Gastrocnemius medialis (tissue), 4 donors: ENCODE data around the gene RCAN2.

ENCODE experiments used
- POLR2A ChIP-seq, 2 donors: fragments of 450-650 bp; IDR thresholded peaks; one replicate each; pipeline ENCODE4 v1.6.1; 2017; ENCODE audit warnings: antibody characterized with exemption in 2 of 2, mild to moderate bottlenecking in 2 of 2, moderate library complexity in 2 of 2
- TF ChIP-seq, protein P1 (sequence below), 5 experiments: fragments of 450-650 bp in 3 of 5; fragments of 200-600 bp in 2 of 5; sonication (generic) in 2 of 5; IDR thresholded peaks in 4 of 5; conservative IDR thresholded peaks in 1 of 5; 1 replicate in 4 of 5; 2 replicates in 1 of 5; pipeline ENCODE4 v1.5.1; 2016 to 2019; ENCODE audit warnings: antibody characterized with exemption in 5 of 5, mild to moderate bottlenecking in 3 of 5, moderate library complexity in 3 of 5

DNA sequence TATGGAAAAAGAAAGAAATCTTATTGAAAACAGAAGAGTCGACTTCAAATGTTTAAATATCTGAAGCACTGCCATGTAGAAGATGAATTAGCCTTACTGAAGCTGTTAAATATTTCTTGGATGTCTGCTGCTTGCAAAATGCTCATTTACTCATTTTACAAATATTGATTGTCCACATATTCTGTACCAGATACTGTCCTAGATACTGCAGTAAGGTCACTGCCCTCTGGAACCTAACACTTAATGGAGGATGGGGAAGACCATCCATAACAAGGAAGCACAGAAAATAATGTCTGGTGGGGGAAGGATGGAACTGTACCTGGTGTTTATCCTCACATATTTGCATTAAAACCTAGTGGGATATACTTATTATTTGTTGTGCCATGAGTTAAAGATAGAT is 99.0 kb downstream of the RCAN2 start:
- TF ChIP-seq, protein P1, sequence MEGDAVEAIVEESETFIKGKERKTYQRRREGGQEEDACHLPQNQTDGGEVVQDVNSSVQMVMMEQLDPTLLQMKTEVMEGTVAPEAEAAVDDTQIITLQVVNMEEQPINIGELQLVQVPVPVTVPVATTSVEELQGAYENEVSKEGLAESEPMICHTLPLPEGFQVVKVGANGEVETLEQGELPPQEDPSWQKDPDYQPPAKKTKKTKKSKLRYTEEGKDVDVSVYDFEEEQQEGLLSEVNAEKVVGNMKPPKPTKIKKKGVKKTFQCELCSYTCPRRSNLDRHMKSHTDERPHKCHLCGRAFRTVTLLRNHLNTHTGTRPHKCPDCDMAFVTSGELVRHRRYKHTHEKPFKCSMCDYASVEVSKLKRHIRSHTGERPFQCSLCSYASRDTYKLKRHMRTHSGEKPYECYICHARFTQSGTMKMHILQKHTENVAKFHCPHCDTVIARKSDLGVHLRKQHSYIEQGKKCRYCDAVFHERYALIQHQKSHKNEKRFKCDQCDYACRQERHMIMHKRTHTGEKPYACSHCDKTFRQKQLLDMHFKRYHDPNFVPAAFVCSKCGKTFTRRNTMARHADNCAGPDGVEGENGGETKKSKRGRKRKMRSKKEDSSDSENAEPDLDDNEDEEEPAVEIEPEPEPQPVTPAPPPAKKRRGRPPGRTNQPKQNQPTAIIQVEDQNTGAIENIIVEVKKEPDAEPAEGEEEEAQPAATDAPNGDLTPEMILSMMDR (IDR thresholded peaks at IDR 0.05 in 4 of 5, conservative IDR thresholded peaks at IDR 0.05 in 1 of 5), result no peak
- no peak for TF ChIP-seq POLR2A (IDR thresholded peaks at IDR 0.05)
